Activated CD4-positive, alpha-beta T cell treated with anti-CD3 and anti-CD28 coated beads, Interleukin-10, Interleukin-2, amounts not matched to agents 100 ng/mL and 50 ng/mL, durations not matched to agents 16 hours and 8 hours (primary cell): Measurements from ENCODE around the gene FTL.

Experiments used
- DNase-seq: peaks from one replicate; pipeline ENCODE4 v3.0.0-alpha.2; 2020

Gene FTL

GRCh38 chr19:48992581-48993174, 27.6 kb downstream of the FTL start:
- no peak for DNase-seq

GRCh38 chr19:48993175-48994034, 28.3 kb downstream of the FTL start, which contains the start of the genes GYS1 and RUVBL2:
TSS of gene GYS1 (minus strand) at chr19:48993309. CDS start at chr19:48993112, 197 bp downstream.
TSS of gene RUVBL2 (plus strand) at chr19:48993887. CDS start at chr19:48993912, 25 bp downstream.
- DNase-seq: peak; percentile 100

GRCh38 chr19:48994035-48994386, 28.9 kb downstream of the FTL start:
- no peak for DNase-seq

DNA sequence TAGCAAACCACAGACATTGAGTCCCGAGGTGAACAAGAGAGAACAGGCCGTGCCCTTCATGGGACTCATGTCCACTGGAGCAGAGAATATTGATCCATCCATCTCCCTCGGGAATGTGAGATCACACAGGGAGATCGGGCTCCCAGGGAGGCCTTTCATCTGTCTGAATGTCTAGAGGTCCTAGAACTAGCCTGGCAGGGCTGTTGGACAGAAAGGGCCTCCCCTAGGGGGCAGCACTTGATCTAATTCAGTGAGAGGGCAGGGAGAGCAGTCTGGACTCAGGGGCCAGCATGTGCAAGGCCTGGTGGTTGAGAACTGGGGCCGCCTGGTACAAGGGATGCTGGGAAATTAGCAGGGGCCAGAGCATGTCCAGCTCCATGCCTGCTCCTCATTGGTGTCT, 32.9 kb downstream of the FTL start:
- DNase-seq: peak; percentile 63

GRCh38 chr19:48999481-49000325, 34.6 kb downstream of the FTL start:
- DNase-seq: peak; percentile 74

DNA sequence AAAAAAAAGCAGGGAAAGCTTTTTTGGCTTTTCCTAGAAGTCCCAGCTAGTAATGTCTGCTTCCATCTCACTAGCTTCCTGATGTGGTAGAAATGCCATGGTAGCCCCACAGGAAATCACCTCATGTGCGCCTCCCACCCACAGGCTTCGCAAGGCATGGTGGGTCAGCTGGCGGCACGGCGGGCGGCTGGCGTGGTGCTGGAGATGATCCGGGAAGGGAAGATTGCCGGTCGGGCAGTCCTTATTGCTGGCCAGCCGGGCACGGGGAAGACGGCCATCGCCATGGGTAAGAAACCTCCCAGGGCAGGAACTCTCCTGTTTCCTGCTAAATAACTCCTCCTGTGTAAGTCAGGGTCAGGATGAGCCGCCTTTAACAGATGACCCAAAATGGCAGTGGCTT, 39.0 kb downstream of the FTL start:
- DNase-seq: no peak

GRCh38 chr19:49004964-49005614, 40.0 kb downstream of the FTL start:
- no peak for DNase-seq

- DNase-seq: no peak
Observed at GRCh38 chr19:49006905-49007304, 41.8 kb downstream of the FTL start.

DNA sequence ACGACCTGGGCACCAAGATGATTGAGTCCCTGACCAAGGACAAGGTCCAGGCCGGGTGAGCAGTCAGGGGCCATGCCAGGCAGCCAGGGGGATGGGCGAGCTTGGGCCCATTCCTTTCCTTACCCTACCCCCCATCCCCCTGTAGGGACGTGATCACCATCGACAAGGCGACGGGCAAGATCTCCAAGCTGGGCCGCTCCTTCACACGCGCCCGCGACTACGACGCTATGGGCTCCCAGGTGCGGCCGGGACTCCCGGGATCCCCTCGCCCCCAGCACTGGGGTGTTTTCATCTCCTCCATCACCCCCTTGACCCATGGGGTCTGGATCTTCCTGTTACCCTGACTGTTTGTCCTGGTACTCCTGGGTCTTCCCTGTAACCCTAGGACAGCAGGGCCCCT, 44.7 kb downstream of the FTL start:
- DNase-seq: no peak

DNA sequence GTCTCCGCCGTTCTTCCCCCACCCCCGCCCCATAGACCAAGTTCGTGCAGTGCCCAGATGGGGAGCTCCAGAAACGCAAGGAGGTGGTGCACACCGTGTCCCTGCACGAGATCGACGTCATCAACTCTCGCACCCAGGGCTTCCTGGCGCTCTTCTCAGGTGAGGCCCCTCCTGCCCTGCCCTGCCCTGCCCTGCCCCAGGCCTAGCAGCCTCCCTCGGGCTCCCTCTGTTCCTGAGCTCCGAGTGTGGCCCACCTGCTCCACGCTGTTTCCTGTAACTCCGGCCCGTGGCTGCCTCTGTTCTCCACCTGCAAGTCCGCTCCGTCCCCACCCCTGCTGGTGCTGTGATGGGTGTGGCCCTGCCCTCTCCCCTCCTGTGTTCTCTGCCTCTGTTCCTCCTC, 45.3 kb downstream of the FTL start:
- DNase-seq: no peak

DNA sequence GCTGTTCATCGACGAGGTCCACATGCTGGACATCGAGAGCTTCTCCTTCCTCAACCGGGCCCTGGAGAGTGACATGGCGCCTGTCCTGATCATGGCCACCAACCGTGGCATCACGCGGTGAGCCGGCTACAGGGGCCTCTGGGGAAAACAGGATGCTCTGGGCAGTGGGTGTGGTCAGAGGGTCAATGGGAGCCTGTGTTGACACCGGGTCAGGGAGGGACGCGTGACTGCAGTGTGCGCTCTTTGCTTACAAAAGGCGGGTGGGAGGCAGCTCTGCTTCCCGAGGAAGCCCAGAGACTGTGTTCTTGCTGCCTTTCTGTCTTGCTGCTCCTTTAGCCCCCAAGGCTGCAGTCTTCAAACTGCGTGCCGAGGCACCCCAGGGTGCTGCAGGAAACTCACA, 46.1 kb downstream of the FTL start:
- DNase-seq: no peak

GRCh38 chr19:49014123-49014869, 49.2 kb downstream of the FTL start:
- DNase-seq: no peak

- no peak for DNase-seq
Observed at GRCh38 chr19:49014870-49015255, 49.8 kb downstream of the FTL start.

- no peak for DNase-seq
Observed at GRCh38 chr19:49016067-49016839, 51.1 kb downstream of the FTL start.
